ENCODE results near the gene UBXN2A. TPM values are rescaled to one million over a fixed set of nuclear protein-coding genes. Genes with fewer than 3 reads are reported as not detected.

The UBXN2A gene
- total and polyA plus RNA-seq, 10 of the 15 experiments (the other 5 are each of a cell fraction or from before 2014, with no cell fraction given) = 3.7 to 23.5 (median 14.6) TPM

DNA sequence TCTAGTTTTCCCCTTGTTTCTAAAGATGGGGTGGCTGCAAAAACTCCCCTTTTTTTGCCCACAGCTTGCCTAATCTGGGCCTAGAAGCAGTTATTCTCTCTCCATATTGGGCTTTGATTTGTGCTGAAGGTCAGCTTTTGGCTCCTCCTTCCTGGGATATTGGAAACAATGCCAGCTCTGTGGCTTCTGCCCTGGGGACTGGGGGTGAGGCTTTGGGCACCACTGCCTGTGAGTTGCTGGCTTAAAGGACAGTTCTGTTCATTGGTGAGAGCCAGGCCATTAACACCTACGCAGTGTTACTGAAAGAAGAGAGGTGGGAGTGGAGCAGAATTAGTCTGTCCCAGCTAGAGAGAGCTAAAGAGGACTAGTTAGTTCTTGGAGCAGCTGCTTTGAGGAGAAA lies 4.3 kb downstream of the UBXN2A start:
- Histone ChIP-seq H3K27ac (ENCODE audit: control insufficient read depth, insufficient read depth) (no peak overlapping the region), H3K4me3 (no peak overlapping the region), H3K4me2 (ENCODE audit: control insufficient read depth, insufficient read depth) (peak overlapping the region; percentile 15; the same call in 1 of the 2 replicates), H4K20me1 (ENCODE audit: control insufficient read depth, insufficient read depth) (no peaks in the 10 kb centered on the region), H3K4me1 (ENCODE audit: control insufficient read depth, insufficient read depth, low read length) (peaks cover 6% of the 10 kb centered on the region), H2AFZ (ENCODE audit: control insufficient read depth, low read depth, low read length) (no peak overlapping the region), H3K27me3 (replicated peaks in 1 of 2; ENCODE audit: control insufficient read depth in 2 of 2, insufficient read depth in 2 of 2, low read length in 1 of 2) (no peaks in the 10 kb centered on the region), H3K79me2 (ENCODE audit: control insufficient read depth, insufficient read depth, low read length) (peaks cover 55% of the 10 kb centered on the region), H3K9me3 (replicated peaks; ENCODE audit: control insufficient read depth, insufficient read depth, low read length) (no peaks in the 10 kb centered on the region), H3K36me3 (ENCODE audit: control insufficient read depth in 2 of 2, insufficient read depth in 2 of 2, low read length in 1 of 2) (peaks cover 0 to 3% of the 10 kb centered on the region in 2 experiments; a peak in 1 of 4 replicates), H3K9ac (ENCODE audit: control insufficient read depth, insufficient read depth, low read length) (no peak overlapping the region)
- SMC1A ChIA-PET (ENCODE audit: uncharacterized antibody, unreplicated experiment) = interaction anchor here (0.7 to 8.1 kb wide), 4 partner anchors 14 to 178 kb away, joined by 3 to 65 read pairs (median 4); partner anchors contain the start of gene ATAD2B
- intact Hi-C loops (cut with micrococcal nuclease; ENCODE audit: unreplicated experiment) (no loop called here), in situ Hi-C loops (cut with MboI) (no loop called here)
- no peak for TF ChIP-seq CEBPB (IDR thresholded peaks at IDR 0.05; ENCODE audit: borderline replicate concordance in 1 of 2, low read depth in 2 of 2, low read length in 2 of 2)
- TF ChIP-seq, protein P1, sequence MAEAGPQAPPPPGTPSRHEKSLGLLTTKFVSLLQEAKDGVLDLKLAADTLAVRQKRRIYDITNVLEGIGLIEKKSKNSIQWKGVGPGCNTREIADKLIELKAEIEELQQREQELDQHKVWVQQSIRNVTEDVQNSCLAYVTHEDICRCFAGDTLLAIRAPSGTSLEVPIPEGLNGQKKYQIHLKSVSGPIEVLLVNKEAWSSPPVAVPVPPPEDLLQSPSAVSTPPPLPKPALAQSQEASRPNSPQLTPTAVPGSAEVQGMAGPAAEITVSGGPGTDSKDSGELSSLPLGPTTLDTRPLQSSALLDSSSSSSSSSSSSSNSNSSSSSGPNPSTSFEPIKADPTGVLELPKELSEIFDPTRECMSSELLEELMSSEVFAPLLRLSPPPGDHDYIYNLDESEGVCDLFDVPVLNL (IDR thresholded peaks at IDR 0.05; ENCODE audit: low read depth, low read length) = no peak
- CTCF ChIA-PET = interaction anchor here (0.9 to 1.6 kb wide), 3 partner anchors 17 to 140 kb away, joined by 3 to 5 read pairs (median 3); partner anchors contain the start of genes ATAD2B and TP53I3
- RAD21 ChIA-PET (ENCODE audit: unreplicated experiment) = interaction anchor here (1.4 to 2.1 kb wide), 2 partner anchors 18 to 120 kb away, joined by 3 to 5 read pairs; partner anchors contain the start of gene ATAD2B
- no peak for DNase-seq (ENCODE audit: low read depth, low spot score)
- POLR2A ChIA-PET = interaction anchor here (0.6 to 1.0 kb wide), 3 partner anchors 8 to 130 kb away, joined by 3 to 6 read pairs (median 4); no protein-coding TSS in a partner anchor
- no peak for ATAC-seq
- no peak for FAIRE-seq
- no TSS peak for BruUV-seq (replicated peaks)
- WGBS (ENCODE audit: insufficient coverage, insufficient replicate concordance, low lambda C conversion rate, missing lambda C conversion rate) = 93% methylated on average over 1 of the region's 1 CpG

DNA sequence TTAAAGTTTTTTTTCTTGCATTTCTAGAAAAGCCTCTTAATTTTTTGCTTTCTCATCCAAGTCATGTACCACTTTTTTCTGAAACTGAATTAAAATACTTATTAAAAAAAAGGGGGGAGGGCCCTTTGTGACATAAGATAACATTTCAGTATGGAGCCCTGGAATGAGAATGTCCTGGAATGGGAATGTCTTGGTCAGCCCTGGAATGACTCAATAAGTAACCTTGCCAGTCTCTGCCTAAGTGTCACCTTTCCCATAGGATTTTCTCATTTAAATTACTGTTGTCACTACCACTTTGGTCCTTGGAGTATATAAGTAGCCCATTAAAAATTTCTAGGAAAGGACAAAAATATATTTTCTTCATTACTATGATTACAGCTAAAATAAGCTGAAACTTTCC lies 4.7 kb downstream of the UBXN2A start:
- no peak overlapping the region for H3K9ac ChIP-seq (ENCODE audit: control insufficient read depth, insufficient read depth, low read length)
- FAIRE-seq = no peak
- H3K79me2 ChIP-seq (ENCODE audit: control insufficient read depth, insufficient read depth, low read length) = peaks cover 55% of the 10 kb centered on the region
- intact Hi-C loops (cut with micrococcal nuclease; ENCODE audit: unreplicated experiment) (no loop called here), in situ Hi-C loops (cut with MboI) (no loop called here)
- H4K20me1 ChIP-seq (ENCODE audit: control insufficient read depth, insufficient read depth) = no peaks in the 10 kb centered on the region
- no peak overlapping the region for H3K27ac ChIP-seq (ENCODE audit: control insufficient read depth, insufficient read depth)
- H3K27me3 ChIP-seq (replicated peaks in 1 of 2; ENCODE audit: control insufficient read depth in 2 of 2, insufficient read depth in 2 of 2, low read length in 1 of 2) = no peaks in the 10 kb centered on the region
- TF ChIP-seq EP300 (IDR thresholded peaks at IDR 0.05; ENCODE audit: borderline replicate concordance in 1 of 2, control insufficient read depth in 1 of 2, low read depth in 2 of 2, low read length in 2 of 2) (no peak), SIX5 (IDR thresholded peaks at IDR 0.05; ENCODE audit: low read depth, low read length, severe bottlenecking) (no peak), CBX5 (IDR thresholded peaks at IDR 0.05; ENCODE audit: low read depth) (no peak)
- TF ChIP-seq, protein P2, sequence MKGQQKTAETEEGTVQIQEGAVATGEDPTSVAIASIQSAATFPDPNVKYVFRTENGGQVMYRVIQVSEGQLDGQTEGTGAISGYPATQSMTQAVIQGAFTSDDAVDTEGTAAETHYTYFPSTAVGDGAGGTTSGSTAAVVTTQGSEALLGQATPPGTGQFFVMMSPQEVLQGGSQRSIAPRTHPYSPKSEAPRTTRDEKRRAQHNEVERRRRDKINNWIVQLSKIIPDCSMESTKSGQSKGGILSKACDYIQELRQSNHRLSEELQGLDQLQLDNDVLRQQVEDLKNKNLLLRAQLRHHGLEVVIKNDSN (IDR thresholded peaks at IDR 0.05; ENCODE audit: borderline replicate concordance, extremely low read length, insufficient read depth, low read depth, low read length) = no peak
- peaks cover 0 to 3% of the 10 kb centered on the region in 2 experiments; a peak in 1 of 4 replicates for H3K36me3 ChIP-seq (ENCODE audit: control insufficient read depth in 2 of 2, insufficient read depth in 2 of 2, low read length in 1 of 2)
- H3K4me1 ChIP-seq (ENCODE audit: control insufficient read depth, insufficient read depth, low read length) = peaks cover 6% of the 10 kb centered on the region
- H3K4me2 ChIP-seq (ENCODE audit: control insufficient read depth, insufficient read depth) = no peak overlapping the region
- DNase-seq (ENCODE audit: low read depth, low spot score) = no peak
- ChIA-PET RAD21 (ENCODE audit: unreplicated experiment) (interaction anchor here (1.4 to 2.1 kb wide), 2 partner anchors 18 to 120 kb away, joined by 3 to 5 read pairs; partner anchors contain the start of gene ATAD2B), SMC1A (ENCODE audit: uncharacterized antibody, unreplicated experiment) (interaction anchor here (0.7 to 8.1 kb wide), 4 partner anchors 13 to 177 kb away, joined by 3 to 65 read pairs (median 4); partner anchors contain the start of gene ATAD2B), CTCF (interaction anchor here (0.9 to 1.3 kb wide), 2 partner anchors 120 to 140 kb away, joined by 3 read pairs; partner anchors contain the start of gene TP53I3), POLR2A (interaction anchor here (0.6 to 1.0 kb wide), 4 partner anchors 8 to 624 kb away, joined by 3 to 6 read pairs (median 3); no protein-coding TSS in a partner anchor)
- no TSS peak for BruUV-seq (replicated peaks)
- no peak overlapping the region for H2AFZ ChIP-seq (ENCODE audit: control insufficient read depth, low read depth, low read length)
- H3K9me3 ChIP-seq (replicated peaks; ENCODE audit: control insufficient read depth, insufficient read depth, low read length) = no peaks in the 10 kb centered on the region
- ATAC-seq = no peak
- no peak overlapping the region for H3K4me3 ChIP-seq
